BE2C (cell line): ENCODE results near the gene DUS2.

Experiments
- DNase-seq: peaks from one replicate; pipeline ENCODE4 v3.0.0-alpha.2; 2020
- H3K27me3 ChIP-seq: fragments of 250-450 bp; sonication (Bioruptor Pico); 2 replicates; pipeline ENCODE4 v1.5.1; 2020; ENCODE audit warnings: mild to moderate bottlenecking
- H3K36me3 ChIP-seq: fragments of 250-450 bp; sonication (Bioruptor Pico); 2 replicates; pipeline ENCODE4 v1.5.1; 2020; ENCODE audit warnings: mild to moderate bottlenecking
- H3K4me1 ChIP-seq: fragments of 250-450 bp; sonication (Bioruptor Pico); 2 replicates; pipeline ENCODE4 v1.5.1; 2020
- H3K4me3 ChIP-seq: 2 replicates; pipeline ENCODE4 v1.5.1; 2011; ENCODE audit warnings: low read depth, low read length
- H3K9me3 ChIP-seq: fragments of 250-450 bp; sonication (Bioruptor Pico); 2 replicates; pipeline ENCODE4 v1.5.1; 2020
- TF ChIP-seq, protein P1 (sequence below): IDR thresholded peaks from 2 replicates; pipeline ENCODE4 v1.5.1; 2012; ENCODE audit warnings: mild to moderate bottlenecking, low read depth, low read length

DUS2 gene

DNA sequence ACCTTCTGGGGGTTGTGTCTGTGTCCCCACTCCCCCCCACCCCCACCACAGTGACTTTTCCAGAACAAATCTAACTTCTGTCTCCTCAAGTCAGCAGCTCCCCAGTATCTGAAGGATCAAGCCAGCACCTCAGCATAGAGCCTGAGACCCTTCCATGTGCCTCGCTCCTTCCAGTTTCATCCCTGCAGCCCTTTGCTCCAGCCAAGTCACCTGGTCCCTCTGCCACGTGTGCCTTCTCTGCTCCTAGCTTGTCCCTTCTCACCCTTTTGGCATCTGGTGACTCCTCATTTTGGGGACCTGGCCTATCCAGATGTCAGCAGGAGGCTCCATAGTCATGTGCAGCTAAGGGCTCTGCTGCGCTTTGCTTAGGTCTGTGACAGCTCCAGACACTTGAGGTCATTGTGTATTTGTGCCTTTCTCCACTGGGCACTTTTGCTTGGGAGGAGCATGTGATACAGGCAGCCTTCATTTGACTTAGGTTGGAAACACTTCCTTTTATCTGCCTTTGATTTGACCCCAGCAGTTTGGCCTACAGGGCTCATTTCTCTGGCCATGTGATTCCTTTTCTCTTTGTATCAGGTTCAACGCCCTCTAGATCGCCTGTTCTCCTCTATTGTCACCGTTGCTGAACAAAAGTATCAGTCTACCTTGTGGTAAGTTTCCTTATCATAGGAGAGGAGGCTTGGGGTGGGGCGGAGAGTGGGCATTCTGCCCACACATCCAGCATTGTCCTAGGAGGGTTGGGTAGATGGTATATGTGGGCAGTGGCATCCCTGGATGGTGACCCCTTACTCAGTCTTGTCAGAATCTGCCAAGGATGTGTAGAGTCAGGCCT, 55.0 kb downstream of the DUS2 start:
- DNase-seq = no peak
- Histone ChIP-seq H3K4me1 (no peaks in the 10 kb centered on the region), H3K4me3 (no peak overlapping the region), H3K36me3 (peaks cover 25% of the 10 kb centered on the region), H3K27me3 (no peaks in the 10 kb centered on the region), H3K9me3 (no peaks in the 10 kb centered on the region)
- TF ChIP-seq, protein P1, sequence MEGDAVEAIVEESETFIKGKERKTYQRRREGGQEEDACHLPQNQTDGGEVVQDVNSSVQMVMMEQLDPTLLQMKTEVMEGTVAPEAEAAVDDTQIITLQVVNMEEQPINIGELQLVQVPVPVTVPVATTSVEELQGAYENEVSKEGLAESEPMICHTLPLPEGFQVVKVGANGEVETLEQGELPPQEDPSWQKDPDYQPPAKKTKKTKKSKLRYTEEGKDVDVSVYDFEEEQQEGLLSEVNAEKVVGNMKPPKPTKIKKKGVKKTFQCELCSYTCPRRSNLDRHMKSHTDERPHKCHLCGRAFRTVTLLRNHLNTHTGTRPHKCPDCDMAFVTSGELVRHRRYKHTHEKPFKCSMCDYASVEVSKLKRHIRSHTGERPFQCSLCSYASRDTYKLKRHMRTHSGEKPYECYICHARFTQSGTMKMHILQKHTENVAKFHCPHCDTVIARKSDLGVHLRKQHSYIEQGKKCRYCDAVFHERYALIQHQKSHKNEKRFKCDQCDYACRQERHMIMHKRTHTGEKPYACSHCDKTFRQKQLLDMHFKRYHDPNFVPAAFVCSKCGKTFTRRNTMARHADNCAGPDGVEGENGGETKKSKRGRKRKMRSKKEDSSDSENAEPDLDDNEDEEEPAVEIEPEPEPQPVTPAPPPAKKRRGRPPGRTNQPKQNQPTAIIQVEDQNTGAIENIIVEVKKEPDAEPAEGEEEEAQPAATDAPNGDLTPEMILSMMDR = no peak

DNA sequence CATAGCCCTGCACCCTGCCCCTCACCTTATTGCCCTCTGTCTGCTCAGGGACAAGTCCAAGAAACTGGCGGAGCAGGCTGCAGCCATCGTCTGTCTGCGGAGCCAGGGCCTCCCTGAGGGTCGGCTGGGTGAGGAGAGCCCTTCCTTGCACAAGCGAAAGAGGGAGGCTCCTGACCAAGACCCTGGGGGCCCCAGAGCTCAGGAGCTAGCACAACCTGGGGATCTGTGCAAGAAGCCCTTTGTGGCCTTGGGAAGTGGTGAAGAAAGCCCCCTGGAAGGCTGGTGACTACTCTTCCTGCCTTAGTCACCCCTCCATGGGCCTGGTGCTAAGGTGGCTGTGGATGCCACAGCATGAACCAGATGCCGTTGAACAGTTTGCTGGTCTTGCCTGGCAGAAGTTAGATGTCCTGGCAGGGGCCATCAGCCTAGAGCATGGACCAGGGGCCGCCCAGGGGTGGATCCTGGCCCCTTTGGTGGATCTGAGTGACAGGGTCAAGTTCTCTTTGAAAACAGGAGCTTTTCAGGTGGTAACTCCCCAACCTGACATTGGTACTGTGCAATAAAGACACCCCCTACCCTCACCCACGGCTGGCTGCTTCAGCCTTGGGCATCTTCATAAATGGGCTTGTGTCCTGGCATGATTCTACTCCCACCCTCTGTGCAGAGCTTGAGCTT, 55.8 kb downstream of the DUS2 start:
- DNase-seq = no peak
- TF ChIP-seq, protein P1 = no peak
- H3K27me3 ChIP-seq = no peaks in the 10 kb centered on the region
- H3K9me3 ChIP-seq = no peaks in the 10 kb centered on the region
- H3K36me3 ChIP-seq = peaks cover 25% of the 10 kb centered on the region
- no peak overlapping the region for H3K4me3 ChIP-seq
- H3K4me1 ChIP-seq = no peaks in the 10 kb centered on the region; the same call in 1 of the 2 replicates

DNA sequence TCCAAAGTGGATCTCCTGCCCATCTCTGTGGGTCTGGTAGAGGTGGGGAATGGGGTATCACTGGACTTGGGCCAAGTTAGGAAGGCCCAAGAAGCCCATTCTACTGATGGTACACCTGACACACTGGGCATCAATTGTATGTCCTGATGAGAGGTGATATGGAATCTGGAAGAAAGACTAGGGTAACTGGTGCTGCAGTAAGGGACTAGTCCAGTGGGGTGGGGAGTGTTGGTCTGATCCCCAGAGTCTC, 56.2 kb downstream of the DUS2 start:
- no peaks in the 10 kb centered on the region for H3K9me3 ChIP-seq
- peaks cover 20% of the 10 kb centered on the region for H3K36me3 ChIP-seq
- DNase-seq = no peak
- peaks cover 4% of the 10 kb centered on the region for H3K4me1 ChIP-seq
- TF ChIP-seq, protein P1 = no peak
- H3K27me3 ChIP-seq = no peaks in the 10 kb centered on the region
- H3K4me3 ChIP-seq = no peak overlapping the region

DNA sequence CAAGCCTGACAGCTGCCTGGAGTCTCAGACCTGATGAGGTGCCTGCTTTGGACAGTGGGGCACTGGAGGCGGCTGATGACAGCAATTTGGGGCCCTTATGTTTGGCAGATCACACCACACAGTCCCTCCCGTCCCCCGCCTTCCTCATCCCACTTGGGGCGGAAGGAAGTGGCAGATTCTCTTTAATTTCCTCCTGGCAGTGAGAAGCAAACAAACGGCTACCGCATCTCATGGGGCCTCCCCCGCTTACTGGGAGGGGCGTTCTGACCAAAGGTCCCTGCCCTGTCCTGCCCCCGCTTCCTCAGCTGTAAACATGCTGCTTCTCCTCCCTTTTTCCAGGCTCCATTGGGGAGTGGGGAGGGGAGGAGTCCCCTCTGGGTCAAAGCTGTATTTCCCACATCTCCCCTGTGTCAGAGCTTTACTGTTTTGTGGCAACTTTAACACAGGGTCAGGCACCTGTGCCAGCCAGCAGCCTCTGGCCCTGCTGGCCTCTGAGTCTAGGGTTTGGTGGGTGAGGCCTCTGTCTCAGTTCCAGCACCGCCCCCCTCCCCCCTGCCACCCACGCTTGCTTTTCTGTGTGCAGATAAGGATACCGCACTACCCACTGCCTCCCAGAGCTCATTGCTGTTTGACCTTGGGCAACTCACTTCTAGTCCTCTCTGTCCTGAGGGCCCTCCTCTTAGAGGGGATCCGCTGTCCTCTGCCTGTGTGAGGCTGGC, 56.7 kb downstream of the DUS2 start:
- DNase-seq = no peak
- TF ChIP-seq, protein P1 = no peak

DNA sequence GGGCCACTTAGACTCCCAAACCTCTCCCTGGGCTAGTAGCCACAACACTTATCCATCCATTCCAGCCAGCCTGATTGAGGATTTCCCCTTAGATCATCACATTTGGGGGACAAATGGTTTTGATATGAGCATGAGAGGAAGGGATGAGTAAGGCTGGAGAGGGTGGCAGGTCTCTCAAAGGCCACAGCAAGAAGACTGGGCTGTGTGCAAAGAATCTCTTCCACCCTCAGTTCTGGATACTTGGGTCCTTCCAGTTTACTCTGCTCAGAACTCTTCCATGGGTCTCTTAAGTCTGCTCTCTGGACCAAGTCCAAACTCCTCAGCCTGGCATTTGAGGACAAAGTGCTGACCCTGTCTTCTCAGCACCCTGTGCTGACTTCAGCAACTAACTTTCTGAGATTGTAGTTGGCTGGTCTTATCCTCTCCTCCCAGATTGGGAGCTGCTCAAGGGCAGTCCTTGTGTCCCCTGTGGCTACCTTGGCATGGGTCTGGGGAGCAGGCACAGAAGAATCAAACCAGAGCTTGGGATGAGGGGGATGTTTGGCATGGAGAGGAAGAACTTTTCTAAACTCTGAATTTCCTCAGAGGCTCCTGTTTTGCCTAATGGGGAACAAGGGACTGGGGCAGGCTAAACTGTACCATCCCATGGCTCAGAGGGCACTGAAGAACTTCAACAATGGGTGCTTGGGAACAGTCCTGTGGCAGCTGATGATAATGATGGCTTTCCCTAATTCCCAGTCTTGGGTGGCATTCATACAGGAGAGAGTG, 59.0 kb downstream of the DUS2 start:
- no peak for DNase-seq
- TF ChIP-seq, protein P1 = no peak
- Histone ChIP-seq H3K9me3 (no peaks in the 10 kb centered on the region), H3K36me3 (peaks cover 11% of the 10 kb centered on the region), H3K27me3 (no peaks in the 10 kb centered on the region), H3K4me3 (no peak overlapping the region), H3K4me1 (peaks cover 5% of the 10 kb centered on the region)

More for the DNA sequence above, 56.7 kb downstream of the DUS2 start:
- peaks cover 15% of the 10 kb centered on the region for H3K36me3 ChIP-seq
- H3K4me3 ChIP-seq = no peak overlapping the region
- peaks cover 5% of the 10 kb centered on the region for H3K4me1 ChIP-seq
- no peaks in the 10 kb centered on the region for H3K27me3 ChIP-seq
- H3K9me3 ChIP-seq = no peaks in the 10 kb centered on the region
